IPS-18c (cell line): ENCODE data around the gene NCAPH2.

Experiments used
- H3K4me3 ChIP-seq: 2 replicates; pipeline ENCODE4 v1.7.0; 2013; ENCODE audit warnings: low read depth, mild to moderate bottlenecking, low read length, moderate library complexity; ENCODE audit not compliant: insufficient read depth
- H3K9me3 ChIP-seq: one replicate; pipeline ENCODE4 v1.6.1; 2013; ENCODE audit warnings: mild to moderate bottlenecking, low read length, moderate library complexity; ENCODE audit not compliant: control insufficient read depth, insufficient read depth

NCAPH2 gene

GRCh38 chr22:50471962-50472361, 36.1 kb upstream of the NCAPH2 start:
- Histone ChIP-seq H3K4me3 (no peak overlapping the region), H3K9me3 (no peaks in the 10 kb centered on the region)

DNA sequence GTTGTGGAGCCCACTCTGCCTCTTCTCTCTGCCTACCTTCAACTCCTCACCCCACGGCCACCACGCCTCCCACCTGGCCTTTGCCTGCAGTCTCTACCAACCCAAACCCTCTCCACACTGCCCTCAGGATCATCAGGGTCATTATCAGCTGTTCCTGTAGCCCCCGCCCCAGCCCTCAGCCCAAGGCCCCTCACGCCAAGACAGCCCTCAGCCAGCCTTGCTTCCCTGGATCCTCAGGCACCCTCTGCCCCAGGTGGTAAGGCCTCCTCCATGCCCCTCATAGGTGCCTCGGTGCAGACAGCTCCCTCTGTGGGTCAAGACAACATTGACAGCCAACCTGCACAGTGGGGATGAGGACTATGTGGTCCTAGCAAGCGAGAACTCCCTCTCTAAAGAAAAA, 34.9 kb upstream of the NCAPH2 start:
- Histone ChIP-seq H3K4me3 (no peak overlapping the region), H3K9me3 (no peaks in the 10 kb centered on the region)

- H3K4me3 ChIP-seq: peak overlapping the region; percentile 67
- H3K9me3 ChIP-seq: no peaks in the 10 kb centered on the region
Observed at GRCh38 chr22:50473855-50474671, 34.0 kb upstream of the NCAPH2 start.

GRCh38 chr22:50474710-50475651, 33.0 kb upstream of the NCAPH2 start, which contains the start of gene SBF1:
Gene SBF1, minus strand, starts transcription at chr22:50475035. Its CDS starts 195 bp downstream, at chr22:50474840.
- Histone ChIP-seq H3K4me3 (peak within 1 kb of the TSS; percentile 67), H3K9me3 (no peaks in the 10 kb centered on the region)

GRCh38 chr22:50475652-50476002, 32.4 kb upstream of the NCAPH2 start:
- Histone ChIP-seq H3K4me3 (peak overlapping the region; percentile 59), H3K9me3 (no peaks in the 10 kb centered on the region)

DNA sequence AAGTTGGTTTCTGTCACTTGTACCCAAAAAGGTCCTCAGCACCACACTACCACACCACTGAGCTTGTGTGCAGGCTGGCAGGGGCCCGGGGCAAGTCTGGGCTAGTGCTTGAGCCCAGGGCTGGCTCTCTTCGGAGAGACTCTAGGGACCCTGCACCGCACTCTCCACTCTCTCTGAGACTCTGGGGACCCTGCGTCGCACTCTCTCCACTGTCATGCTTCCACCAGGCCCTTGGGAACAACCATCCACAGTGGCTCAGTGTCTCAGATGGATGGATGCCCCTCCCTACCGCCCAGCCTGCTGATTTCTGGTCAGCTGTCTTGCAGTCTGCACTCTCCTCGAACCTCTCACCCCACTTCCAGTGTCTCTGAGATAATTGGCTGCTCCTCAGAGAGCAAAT, 31.2 kb upstream of the NCAPH2 start:
- Histone ChIP-seq H3K4me3 (no peak overlapping the region), H3K9me3 (no peaks in the 10 kb centered on the region)

- Histone ChIP-seq H3K9me3 (no peaks in the 10 kb centered on the region), H3K4me3 (no peak overlapping the region)
Observed at GRCh38 chr22:50477923-50478322, 30.1 kb upstream of the NCAPH2 start.

- Histone ChIP-seq H3K4me3 (no peak overlapping the region), H3K9me3 (no peaks in the 10 kb centered on the region)
Observed at GRCh38 chr22:50479721-50480120, 28.3 kb upstream of the NCAPH2 start.

DNA sequence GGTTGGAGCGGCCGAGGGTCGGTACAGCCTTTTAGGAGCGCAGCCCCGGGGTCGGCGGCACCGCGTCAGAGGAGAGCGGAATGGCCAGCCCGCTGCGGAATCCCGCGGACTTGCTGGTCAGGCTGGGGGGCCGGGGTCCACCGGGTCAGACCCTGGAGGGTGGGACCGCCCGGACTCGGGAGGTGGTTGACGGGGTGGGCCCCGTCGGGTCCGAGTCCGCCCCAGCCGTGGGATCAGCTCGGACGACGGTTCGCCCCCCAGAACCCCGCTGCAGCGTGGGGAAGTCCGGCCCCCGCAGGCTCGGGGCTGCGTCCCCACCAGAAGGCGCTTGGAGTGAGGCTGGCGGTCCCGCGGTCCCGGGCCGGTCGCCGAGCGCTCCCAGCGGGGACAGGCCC, 27.0 kb upstream of the NCAPH2 start:
- no peaks in the 10 kb centered on the region for H3K9me3 ChIP-seq
- H3K4me3 ChIP-seq: peak overlapping the region; percentile 71

DNA sequence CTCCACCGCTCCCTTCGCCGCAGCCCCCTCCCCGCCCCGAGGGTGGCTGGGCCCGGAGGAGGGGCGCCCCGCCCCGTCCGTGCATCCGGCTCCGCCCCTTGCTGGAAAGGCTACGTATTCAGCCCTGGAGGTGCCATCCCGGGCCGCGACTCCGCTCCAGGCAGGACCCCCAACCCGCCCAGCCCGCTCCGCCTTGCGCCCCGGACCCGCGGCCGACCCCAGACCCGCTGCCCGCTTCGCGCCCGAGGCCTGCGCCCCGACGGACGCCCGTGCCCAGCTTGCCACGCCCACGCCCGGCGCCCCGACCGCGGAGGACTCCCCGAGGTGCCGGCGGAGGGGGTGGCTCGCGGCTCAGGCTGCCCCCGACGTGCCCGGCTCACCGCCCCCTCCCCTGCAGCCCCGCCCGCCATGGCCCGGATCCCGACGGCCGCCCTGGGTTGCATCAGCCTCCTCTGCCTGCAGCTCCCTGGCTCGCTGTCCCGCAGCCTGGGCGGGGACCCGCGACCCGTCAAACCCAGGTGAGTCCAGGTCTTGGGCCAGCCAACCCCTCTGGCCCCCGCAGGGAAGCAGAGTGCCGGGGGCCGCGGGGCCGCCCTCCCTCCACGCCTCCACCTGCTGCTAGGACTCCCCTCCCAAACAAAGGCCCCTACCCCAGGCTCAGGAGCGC, 26.5 kb upstream of the NCAPH2 start, which contains the start of gene ADM2:
Gene ADM2 (plus strand): TSS at position 104 of the 667 bp plus-strand sequence. CDS start 305 bp downstream, at position 409.
- Histone ChIP-seq H3K9me3 (no peaks in the 10 kb centered on the region), H3K4me3 (peak within 1 kb of the TSS; percentile 71)

GRCh38 chr22:50482107-50483074, 25.6 kb upstream of the NCAPH2 start:
- H3K9me3 ChIP-seq: no peaks in the 10 kb centered on the region
- peak overlapping the region; percentile 71 for H3K4me3 ChIP-seq

GRCh38 chr22:50483106-50483505, 24.9 kb upstream of the NCAPH2 start:
- H3K9me3 ChIP-seq: no peaks in the 10 kb centered on the region
- H3K4me3 ChIP-seq: no peak overlapping the region; the same call in 1 of the 2 replicates

DNA sequence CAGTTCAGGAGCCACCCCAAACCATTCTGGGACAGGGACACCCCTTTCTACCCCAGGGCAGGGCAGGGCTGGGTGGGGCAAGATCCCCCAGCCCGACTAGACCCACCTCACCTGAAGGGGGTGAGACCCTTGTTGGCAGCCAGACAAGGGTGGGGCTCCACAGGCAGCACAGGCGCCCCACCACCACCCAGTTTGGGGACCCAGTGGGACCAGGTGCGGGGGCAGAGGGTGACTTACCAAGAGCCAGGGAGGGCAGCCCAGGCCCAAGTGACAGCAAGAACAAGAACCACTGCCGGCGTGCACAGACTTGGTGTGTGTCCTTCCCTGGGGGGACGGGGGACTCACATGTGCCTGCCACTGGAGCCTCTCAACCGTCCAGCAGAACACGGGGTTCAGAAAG, 24.5 kb upstream of the NCAPH2 start:
- Histone ChIP-seq H3K4me3 (no peak overlapping the region; the same call in 1 of the 2 replicates), H3K9me3 (no peaks in the 10 kb centered on the region)

DNA sequence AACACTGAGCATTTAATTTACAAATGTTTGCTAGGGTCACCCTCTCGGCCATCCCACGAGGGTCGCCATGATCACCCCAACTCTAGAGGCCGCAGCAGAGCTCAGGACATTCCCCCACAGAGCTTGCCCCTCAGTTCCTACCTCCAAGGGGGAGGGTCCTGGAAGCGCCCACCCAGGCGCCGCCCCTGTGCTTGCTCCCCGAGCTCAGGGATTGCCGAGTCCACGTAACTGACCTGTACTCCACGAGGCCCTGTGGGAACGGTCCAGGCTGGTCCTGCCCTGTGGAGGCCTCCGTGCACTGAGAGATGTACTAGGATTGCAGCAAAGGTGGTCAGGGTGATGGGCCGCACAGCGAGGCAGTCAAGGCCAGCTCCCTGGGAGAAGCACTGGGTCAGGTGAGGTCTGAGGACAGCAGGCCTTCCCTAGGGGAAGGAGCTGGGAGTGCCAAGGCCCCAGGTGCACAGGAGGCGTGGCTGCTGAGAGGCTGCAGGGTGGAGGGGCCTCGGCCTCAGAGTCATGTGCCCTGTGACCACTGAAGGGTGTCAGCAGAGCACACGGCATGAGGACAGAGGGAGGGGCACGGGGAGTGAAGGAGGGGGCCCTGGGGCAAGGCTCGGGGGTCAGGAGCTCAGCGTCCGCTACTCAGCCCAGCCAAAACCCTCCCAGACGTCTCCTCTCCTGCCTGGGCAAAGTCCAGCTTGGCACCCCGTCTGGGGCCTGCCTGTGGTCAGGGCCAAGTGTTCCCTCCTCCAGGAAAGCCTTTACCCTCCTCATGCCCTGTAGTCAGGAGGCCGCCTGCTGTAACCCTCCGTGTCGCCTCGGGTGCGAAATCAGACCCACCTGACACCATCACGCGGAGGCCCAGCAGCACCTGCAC, 23.8 kb upstream of the NCAPH2 start:
- Histone ChIP-seq H3K9me3 (no peaks in the 10 kb centered on the region), H3K4me3 (no peak overlapping the region)

DNA sequence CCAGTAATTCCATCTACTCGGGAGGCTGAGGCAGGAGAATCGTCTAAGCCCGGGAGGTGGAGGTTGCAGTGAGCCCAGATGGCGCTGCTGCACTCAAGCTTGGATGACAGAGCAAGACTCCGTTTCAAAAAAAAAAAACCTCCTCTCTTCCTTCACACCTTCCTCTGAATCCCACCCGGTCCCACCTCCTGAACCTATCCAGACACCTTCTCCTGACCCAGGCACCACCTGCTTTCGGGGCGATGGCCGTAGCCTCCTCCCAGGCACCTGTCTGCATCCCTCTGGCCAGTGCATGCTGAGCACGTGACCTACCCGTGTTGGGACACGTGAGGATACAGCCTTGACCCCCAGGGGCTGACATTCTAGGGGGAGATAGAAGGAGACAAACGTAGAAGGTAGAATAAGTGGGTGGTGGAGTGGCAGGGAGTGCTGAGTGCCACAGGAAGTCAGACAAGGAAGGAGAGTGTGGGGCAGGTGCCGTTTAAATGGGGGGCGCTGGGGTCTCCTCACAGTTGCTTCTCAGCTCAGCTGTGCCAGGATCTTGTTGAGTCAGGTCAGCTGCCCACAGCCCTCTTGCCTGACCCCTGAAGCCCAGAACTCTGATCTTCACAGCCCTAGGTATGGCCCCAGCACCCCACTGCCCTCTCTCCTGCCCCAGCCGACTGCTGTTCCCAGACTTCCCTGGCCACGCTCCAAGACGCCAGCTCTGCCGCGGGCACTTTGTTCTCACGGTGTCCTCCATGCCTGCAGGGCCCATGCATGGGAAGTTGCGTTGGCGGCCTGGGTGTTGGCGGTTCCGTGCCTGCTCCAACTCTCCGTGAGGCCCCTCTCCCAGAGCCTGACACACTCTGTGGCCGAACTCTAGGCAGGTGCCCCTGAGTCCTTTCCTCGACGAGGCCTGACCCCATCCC, 22.5 kb upstream of the NCAPH2 start:
- no peaks in the 10 kb centered on the region for H3K9me3 ChIP-seq
- H3K4me3 ChIP-seq: no peak overlapping the region
